OCI-LY1 (cell line): Measurements from ENCODE around the gene PLEKHH2.

ENCODE experiments used
- EZH2 ChIP-seq: fragments of 200-600 bp; sonication (generic), shearing (Covaris generic); IDR thresholded peaks from 2 replicates; pipeline ENCODE4 v1.8.0; 2017; ENCODE audit warnings: borderline replicate concordance, mixed run types, mild to moderate bottlenecking, antibody characterized with exemption, low read length, moderate library complexity, mixed read lengths
- TF ChIP-seq, protein P1 (sequence below): fragments of 200-600 bp; sonication (generic), shearing (Covaris generic); IDR thresholded peaks from 2 replicates; pipeline ENCODE4 v1.5.1; 2017; ENCODE audit warnings: mild to moderate bottlenecking, antibody characterized with exemption, low read length, moderate library complexity, mixed read lengths

DNA sequence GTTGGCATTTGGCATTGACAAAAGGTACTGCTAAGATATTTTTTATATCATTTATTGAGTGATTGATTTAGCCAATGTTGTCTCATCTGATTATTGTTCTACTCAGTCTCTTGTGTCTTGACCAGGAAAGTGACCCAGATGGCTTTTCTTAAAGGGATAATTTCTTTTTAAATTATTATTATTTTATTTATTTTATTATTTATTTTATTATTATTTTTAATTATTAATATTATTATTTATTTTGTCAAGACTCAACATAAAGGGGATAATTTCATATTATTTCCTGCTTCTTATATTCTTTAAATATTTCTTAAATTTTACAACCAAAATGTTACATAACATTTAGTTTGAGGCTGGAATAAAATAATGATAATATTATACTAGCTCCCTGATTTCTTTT is 163.8 kb downstream of the PLEKHH2 start:
- TF ChIP-seq, protein P1, sequence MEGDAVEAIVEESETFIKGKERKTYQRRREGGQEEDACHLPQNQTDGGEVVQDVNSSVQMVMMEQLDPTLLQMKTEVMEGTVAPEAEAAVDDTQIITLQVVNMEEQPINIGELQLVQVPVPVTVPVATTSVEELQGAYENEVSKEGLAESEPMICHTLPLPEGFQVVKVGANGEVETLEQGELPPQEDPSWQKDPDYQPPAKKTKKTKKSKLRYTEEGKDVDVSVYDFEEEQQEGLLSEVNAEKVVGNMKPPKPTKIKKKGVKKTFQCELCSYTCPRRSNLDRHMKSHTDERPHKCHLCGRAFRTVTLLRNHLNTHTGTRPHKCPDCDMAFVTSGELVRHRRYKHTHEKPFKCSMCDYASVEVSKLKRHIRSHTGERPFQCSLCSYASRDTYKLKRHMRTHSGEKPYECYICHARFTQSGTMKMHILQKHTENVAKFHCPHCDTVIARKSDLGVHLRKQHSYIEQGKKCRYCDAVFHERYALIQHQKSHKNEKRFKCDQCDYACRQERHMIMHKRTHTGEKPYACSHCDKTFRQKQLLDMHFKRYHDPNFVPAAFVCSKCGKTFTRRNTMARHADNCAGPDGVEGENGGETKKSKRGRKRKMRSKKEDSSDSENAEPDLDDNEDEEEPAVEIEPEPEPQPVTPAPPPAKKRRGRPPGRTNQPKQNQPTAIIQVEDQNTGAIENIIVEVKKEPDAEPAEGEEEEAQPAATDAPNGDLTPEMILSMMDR, result no peak
- no peak for TF ChIP-seq EZH2
